Activated CD8-positive, alpha-beta memory T cell treated with anti-CD3 and anti-CD28 coated beads for 36 hours (primary cell): ENCODE data around the gene PREP. TPM values are rescaled to one million over a fixed set of nuclear protein-coding genes. Genes with fewer than 3 reads are reported as not detected.

Experiments
- CTCF ChIA-PET: fragments of 350-600 bp; sonication (Branson Sonifier 250); formaldehyde crosslinking; loops from one replicate; lab custom pipeline; 2021; ENCODE audit warnings: antibody characterized with exemption; lab: Charles Lee
- POLR2A ChIA-PET: fragments of 350-600 bp; sonication (Branson Sonifier 250); formaldehyde crosslinking; loops from one replicate; lab custom pipeline; 2021; ENCODE audit warnings: antibody characterized with exemption; lab: Charles Lee
- total RNA-seq, 2 experiments: library from RNA; stranded (reverse); gene quantifications; one replicate each; pipeline ENCODE4 v1.2.3, GENCODE V29; 2021

PREP gene
- total RNA-seq, 2 experiments from 2014 or later = 54.4 to 55.5 TPM

DNA sequence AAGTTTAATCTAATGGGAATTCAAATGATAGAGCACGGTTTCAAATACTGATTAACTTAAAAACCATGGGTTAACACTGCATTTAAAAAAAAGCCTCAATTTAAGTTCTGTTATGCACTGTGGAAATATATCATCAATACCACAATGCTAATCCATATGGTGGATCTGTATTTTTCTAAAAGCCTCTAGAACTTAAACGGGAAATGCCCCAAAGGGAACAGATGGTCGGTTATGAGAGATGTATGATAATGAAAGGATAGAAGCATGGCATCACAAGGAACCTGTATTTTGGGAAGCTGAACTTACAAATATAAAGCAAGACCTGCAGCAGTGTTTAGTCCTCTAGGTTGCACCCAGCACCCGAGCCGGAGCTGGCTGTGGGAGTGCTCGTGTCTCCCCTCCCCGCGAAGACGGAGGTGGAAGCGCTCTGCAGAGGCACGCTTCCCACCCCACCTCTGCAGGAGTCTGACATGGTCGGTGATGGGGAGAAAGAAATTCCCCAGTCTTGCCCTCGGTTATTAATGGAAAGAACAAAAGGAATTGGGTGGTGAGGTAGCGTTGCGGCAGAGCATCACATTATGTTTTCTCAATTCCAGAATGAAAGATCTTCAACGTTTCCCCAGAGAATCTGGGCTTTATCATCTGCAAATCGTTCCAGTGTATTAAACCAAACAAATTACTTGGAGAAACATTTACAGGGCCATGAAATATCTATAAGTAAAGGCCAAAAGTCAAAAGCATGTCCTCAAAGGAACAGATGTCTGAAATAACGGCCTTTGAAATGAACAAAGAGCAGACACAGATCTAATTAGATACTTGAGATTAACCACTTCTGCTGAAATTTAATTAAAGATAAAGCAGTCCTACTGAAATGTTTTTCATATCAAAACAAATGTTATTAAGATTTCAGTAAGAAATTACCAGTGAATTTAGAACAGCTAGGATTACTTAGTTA is 120.0 kb downstream of the PREP start:
- ChIA-PET POLR2A (no interaction called here), CTCF (no interaction called here)

DNA sequence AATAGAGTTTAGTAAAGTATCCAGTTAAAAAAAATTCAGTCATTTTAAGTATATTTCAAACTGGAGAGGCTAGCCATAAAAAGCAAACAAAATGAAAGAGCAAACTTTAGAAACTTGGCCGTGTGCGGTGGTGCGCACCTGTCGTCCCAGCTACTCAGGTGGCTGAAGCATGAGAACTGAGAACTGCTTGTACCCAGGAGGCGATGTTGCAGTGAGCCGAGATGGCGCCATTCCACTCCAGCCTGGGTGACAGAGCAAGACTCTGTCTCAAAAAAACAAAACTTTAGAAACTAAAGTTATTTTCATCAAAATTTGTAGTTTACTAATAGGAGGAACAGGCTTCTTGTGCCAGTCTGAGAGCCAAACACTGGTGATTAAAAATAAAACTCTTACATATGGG is 122.8 kb downstream of the PREP start:
- CTCF ChIA-PET = no interaction called here
- POLR2A ChIA-PET = no interaction called here

- CTCF ChIA-PET = no interaction called here
- POLR2A ChIA-PET = no interaction called here
Measured at GRCh38 chr6:105279463-105279862, 123.4 kb downstream of the PREP start.

DNA sequence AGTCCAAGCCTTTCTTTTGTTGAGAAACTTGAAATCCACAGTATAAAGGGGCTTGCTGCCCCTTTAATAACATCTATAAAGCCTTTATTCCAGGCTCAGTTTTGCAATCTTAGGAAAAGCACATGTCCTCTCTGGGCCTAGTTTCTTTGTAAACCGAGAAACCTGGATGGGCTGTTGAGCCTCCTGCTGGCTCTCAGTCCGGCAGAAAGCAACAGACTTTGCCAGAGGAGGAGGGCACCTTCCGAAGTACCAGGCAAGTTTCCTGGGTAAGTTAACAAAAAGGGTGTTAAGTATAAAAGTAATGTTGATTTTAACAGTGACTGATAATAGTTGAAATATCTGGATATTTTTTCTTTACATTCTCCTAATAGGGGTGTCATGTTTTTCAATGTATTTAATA is 124.1 kb downstream of the PREP start:
- ChIA-PET POLR2A (no interaction called here), CTCF (no interaction called here)

DNA sequence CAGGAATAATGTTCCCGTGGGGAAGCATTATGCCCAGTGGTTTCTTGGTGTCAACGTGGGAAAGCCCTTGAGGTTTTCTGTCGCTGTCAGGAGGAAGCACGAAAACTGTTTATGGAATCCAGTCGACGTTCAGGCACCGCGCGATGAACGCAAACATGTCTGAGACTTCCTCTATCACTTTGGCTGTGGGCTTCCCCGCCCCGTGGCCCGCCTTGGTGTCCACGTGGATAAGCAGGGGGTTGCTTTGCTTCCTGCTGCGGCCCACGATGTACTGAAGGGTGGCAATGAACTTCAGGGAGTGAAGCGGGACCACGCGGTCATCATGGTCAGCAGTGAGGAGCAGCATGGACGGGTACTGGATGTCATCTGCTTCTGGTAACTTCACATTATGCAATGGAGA is 124.8 kb downstream of the PREP start:
- ChIA-PET POLR2A (no interaction called here), CTCF (no interaction called here)

GRCh38 chr6:105276374-105276773 is 126.5 kb downstream of the PREP start:
- POLR2A ChIA-PET = no interaction called here
- CTCF ChIA-PET = no interaction called here

GRCh38 chr6:105275542-105275941 is 127.3 kb downstream of the PREP start:
- ChIA-PET CTCF (no interaction called here), POLR2A (no interaction called here)

GRCh38 chr6:105274678-105275077 is 128.2 kb downstream of the PREP start:
- POLR2A ChIA-PET = no interaction called here
- CTCF ChIA-PET = no interaction called here

- ChIA-PET POLR2A (no interaction called here), CTCF (no interaction called here)
Measured at GRCh38 chr6:105273589-105273988, 129.3 kb downstream of the PREP start.

GRCh38 chr6:105272786-105273185 is 130.1 kb downstream of the PREP start:
- CTCF ChIA-PET = no interaction called here
- POLR2A ChIA-PET = no interaction called here

DNA sequence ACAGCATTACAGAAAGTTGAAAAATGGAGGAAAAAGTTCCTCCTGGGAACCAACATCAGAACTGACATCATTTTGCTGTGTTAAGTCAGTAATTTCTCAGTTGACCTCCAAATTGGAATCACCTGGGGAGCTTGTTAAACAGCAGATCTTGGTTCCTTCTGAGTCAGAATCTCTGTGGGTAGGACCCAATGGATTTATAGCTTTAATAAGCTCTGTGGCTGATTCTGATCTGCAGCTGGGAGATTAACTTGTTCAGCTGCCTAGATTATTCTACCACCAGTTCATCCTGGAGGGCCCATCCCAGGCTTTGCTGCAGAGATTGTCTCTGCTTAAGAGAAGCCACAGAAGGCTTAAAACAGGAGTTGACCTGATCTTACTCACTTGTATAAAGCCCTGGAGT is 132.4 kb downstream of the PREP start:
- POLR2A ChIA-PET = no interaction called here
- CTCF ChIA-PET = no interaction called here

GRCh38 chr6:105269390-105269789 is 133.5 kb downstream of the PREP start:
- ChIA-PET POLR2A (no interaction called here), CTCF (no interaction called here)

- ChIA-PET POLR2A (no interaction called here), CTCF (no interaction called here)
Measured at GRCh38 chr6:105263685-105264610, 138.9 kb downstream of the PREP start.

GRCh38 chr6:105259913-105260889 is 142.7 kb downstream of the PREP start:
- CTCF ChIA-PET = no interaction called here
- POLR2A ChIA-PET = no interaction called here

- ChIA-PET POLR2A (no interaction called here), CTCF (no interaction called here)
Measured at GRCh38 chr6:105258816-105259215, 144.1 kb downstream of the PREP start.

DNA sequence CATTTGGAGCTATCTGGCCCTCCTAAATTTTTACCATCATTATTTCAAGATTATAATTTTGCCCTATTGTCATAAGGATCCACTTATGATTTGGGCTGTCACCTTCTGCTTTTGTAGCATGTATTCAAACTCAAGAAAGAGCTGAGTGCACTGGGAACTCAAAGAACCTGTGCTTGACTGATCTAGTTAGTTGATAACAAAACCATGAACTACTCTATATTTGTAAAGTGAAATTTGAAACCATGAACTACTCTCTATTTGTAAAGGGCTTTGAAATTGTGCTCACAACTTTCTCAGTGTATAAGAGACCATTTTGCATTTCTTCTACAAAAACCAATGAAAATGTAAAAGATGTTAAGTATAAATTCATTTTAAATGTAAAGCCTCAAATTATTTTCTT is 145.5 kb downstream of the PREP start:
- POLR2A ChIA-PET = no interaction called here
- CTCF ChIA-PET = no interaction called here

DNA sequence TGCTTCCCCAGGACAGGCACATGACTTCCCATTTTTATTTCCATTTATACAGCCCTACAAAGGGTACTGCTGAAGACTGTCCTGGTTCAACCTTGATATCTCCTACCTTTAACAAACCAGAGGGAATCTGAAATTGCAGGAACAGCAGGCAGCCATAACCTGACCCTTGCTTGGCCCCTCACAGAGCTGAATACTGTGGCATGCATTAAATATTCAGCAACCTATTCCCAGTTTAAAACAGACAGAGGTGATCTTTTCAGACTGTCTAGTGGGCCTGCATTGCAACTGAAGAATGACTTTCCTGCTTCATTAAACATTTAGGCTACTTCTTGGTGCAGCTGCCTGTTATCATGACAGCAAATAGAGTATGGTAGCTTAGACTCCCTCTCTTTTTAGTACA is 146.3 kb downstream of the PREP start:
- POLR2A ChIA-PET = no interaction called here
- CTCF ChIA-PET = no interaction called here

GRCh38 chr6:105253787-105254186 is 149.1 kb downstream of the PREP start:
- CTCF ChIA-PET = no interaction called here
- POLR2A ChIA-PET = no interaction called here

DNA sequence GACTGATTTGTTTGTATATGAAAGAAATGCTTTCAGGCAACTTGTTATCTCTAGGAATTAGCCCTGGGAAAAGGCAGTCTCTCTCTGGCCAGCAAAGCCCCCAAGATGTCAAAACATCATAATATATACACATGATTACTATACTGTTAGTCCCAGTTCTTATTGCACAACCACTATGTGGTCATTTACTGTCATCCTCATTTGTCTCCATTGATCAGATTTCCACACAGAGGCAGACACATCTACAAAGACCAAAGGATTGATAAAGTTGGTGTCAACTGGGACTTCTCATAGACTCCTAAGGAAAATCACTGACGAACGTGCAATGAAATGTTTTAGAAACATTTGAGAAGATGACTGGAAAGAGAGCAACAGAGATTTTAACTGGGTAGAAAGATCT is 151.2 kb downstream of the PREP start:
- POLR2A ChIA-PET = no interaction called here
- CTCF ChIA-PET = no interaction called here
